ENCODE data around the gene ASPDH. TPM values are rescaled to one million over a fixed set of nuclear protein-coding genes. Genes with fewer than 3 reads are reported as not detected.

Gene ASPDH
- total and polyA plus RNA-seq, 8 donors = 0.74 to 2.6 (median 1.3) TPM; not detected in 2

DNA sequence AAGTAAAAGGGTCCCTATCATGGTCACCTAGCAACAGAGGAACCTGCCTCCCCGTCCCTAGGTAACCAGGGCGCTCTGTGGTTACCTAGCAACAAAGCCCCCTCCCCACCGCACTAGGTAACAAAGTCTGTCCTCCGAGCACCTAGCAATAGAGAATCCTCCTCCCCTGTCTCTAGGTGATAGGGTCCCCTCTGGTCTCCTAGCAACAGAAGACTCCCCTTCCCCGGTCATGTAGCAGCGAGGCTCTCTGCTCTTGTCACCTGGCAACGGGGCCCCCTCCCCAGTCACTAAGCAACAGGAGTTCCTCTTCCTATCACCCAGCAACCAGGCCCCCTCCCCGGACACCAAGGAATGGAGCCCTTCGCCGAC, 3.0 kb downstream of the ASPDH start:
- intact Hi-C loops (cut with DNase I) = no loop called here
- DNase-seq (no peak), ATAC-seq (no peak)
- Histone ChIP-seq H3K9me3 (no peaks in the 10 kb centered on the region), H3K4me3 (peak overlapping the region; percentile 65 to 69), H3K36me3 (peaks cover 0 to 8% of the 10 kb centered on the region in 2 donors), H3K27ac (peak overlapping the region; percentile 67 to 86), H3K27me3 (peaks cover 0 to 23% of the 10 kb centered on the region in 2 donors), H3K4me1 (peaks cover 7 to 9% of the 10 kb centered on the region in 2 donors)
- no peak for TF ChIP-seq CTCF (IDR thresholded peaks at IDR 0.05)

GRCh38 chr19:50510121-50510670, 3.5 kb downstream of the ASPDH start:
- Histone ChIP-seq H3K27ac (peak overlapping the region in 1 of 2 donors; percentile 86), H3K4me3 (peak overlapping the region; percentile 65 to 69), H3K36me3 (peaks cover 0 to 10% of the 10 kb centered on the region in 2 donors), H3K9me3 (no peaks in the 10 kb centered on the region), H3K4me1 (peaks cover 7 to 9% of the 10 kb centered on the region in 2 donors), H3K27me3 (peaks cover 0 to 18% of the 10 kb centered on the region in 2 donors)
- intact Hi-C loops (cut with DNase I) = no loop called here
- DNase-seq (peak in 2 of 4 donors; percentile 35 to 79), ATAC-seq (no peak)
- TF ChIP-seq CTCF (IDR thresholded peaks at IDR 0.05) = no peak

DNA sequence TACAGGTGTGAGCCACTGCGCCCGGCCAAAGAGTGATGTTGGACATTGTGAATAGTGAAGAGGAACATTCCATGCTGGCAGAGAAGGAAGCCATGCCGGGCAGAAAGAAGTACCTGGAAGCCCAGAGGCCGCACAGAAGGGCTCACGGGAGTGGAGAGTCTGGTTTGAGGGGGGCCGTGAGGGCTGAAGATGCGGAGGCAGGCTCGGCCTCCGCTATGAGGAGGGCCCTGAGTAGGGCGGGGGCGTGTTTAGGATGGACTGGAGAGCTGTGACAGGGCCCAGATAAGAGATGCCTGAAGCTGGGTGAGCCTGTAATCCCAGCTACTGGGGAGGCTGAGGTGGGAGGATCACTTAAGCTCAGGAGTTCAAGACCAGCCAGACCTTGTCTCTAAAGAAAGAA, 4.3 kb downstream of the ASPDH start:
- DNase-seq (peak in 2 of 4 donors; percentile 21 to 48), ATAC-seq (no peak)
- H3K4me3 ChIP-seq = no peak overlapping the region
- H3K27me3 ChIP-seq = peaks cover 0 to 10% of the 10 kb centered on the region in 2 donors
- peaks cover 0 to 10% of the 10 kb centered on the region in 2 donors for H3K36me3 ChIP-seq
- TF ChIP-seq CTCF (IDR thresholded peaks at IDR 0.05) = no peak
- H3K27ac ChIP-seq = no peak overlapping the region
- intact Hi-C loops (cut with DNase I) = no loop called here
- H3K9me3 ChIP-seq = no peaks in the 10 kb centered on the region
- peaks cover 7 to 9% of the 10 kb centered on the region in 2 donors for H3K4me1 ChIP-seq

GRCh38 chr19:50508843-50509190, 4.9 kb downstream of the ASPDH start:
- H3K27me3 ChIP-seq = peaks cover 0 to 5% of the 10 kb centered on the region in 2 donors
- H3K4me1 ChIP-seq = peaks cover 7 to 9% of the 10 kb centered on the region in 2 donors
- intact Hi-C loops (cut with DNase I) = no loop called here
- no peak for TF ChIP-seq CTCF (IDR thresholded peaks at IDR 0.05)
- H3K9me3 ChIP-seq = no peaks in the 10 kb centered on the region
- H3K27ac ChIP-seq = no peak overlapping the region
- H3K4me3 ChIP-seq = no peak overlapping the region
- no peak for ATAC-seq
- DNase-seq = peak in 1 of 4 donors; percentile 39
- H3K36me3 ChIP-seq = peaks cover 0 to 10% of the 10 kb centered on the region in 2 donors

- TF ChIP-seq CTCF (IDR thresholded peaks at IDR 0.05) = no peak
- no peak overlapping the region for H3K27ac ChIP-seq
- H3K36me3 ChIP-seq = peaks cover 0 to 10% of the 10 kb centered on the region in 2 donors
- no peak overlapping the region for H3K4me3 ChIP-seq
- DNase-seq = peak in 1 of 4 donors; percentile 66
- no peak for ATAC-seq
- H3K4me1 ChIP-seq = peaks cover 7 to 9% of the 10 kb centered on the region in 2 donors
- intact Hi-C loops (cut with DNase I) = no loop called here
- no peaks in the 10 kb centered on the region for H3K9me3 ChIP-seq
- no peaks in the 10 kb centered on the region for H3K27me3 ChIP-seq
Measured at GRCh38 chr19:50507376-50507775, 6.3 kb downstream of the ASPDH start.
